HCT116 (cell line): Measurements from ENCODE around the gene KIF26A. TPM values are rescaled to one million over a fixed set of nuclear protein-coding genes. Genes with fewer than 3 reads are reported as not detected.

Experiments used
- ATAC-seq: fragments of 200-7000 bp; cut with Tn5 transposase; 2 replicates; pipeline ENCODE4 v1.9.1; 2020; ENCODE audit warnings: mild to moderate bottlenecking, moderate library complexity
- BruUV-seq: library from RNA; stranded (reverse); fragments of 400-500 nt; replicated peaks from 2 replicates; lab custom pipeline; 2021; lab: Mats Ljungman, UMichigan
- CTCF ChIA-PET: fragments of 300-600 bp; sonication (Branson Sonifier 250); formaldehyde crosslinking; loops from one replicate; lab custom pipeline; 2021; ENCODE audit warnings: antibody characterized with exemption; lab: Charles Lee
- POLR2A ChIA-PET: fragments of 300-600, 350-600 bp; sonication (Branson Sonifier 250); formaldehyde crosslinking; loops from one replicate; lab custom pipeline; 2021; ENCODE audit warnings: antibody characterized with exemption; lab: Charles Lee
- RAD21 ChIA-PET, 2 experiments: fragments of 300-600 bp; sonication (Branson Sonifier 250); formaldehyde crosslinking; loops; one replicate each; lab custom pipeline; 2023; ENCODE audit warnings: low total read pairs in 2 of 2; ENCODE audit not compliant: uncharacterized antibody in 2 of 2, unreplicated experiment in 2 of 2, low non-redundant PET in 1 of 2; lab: Charles Lee
- DNase-seq: peaks from one replicate; pipeline ENCODE4 v3.0.0-alpha.2; 2010; ENCODE audit warnings: low read depth, low spot score
- H2AFZ ChIP-seq: fragments of 200-600 bp; shearing (Covaris generic), sonication (generic); 2 replicates; pipeline ENCODE4 v1.6.1; 2017; ENCODE audit warnings: low read depth, mixed run types, mixed read lengths, antibody characterized with exemption, low read length; ENCODE audit not compliant: poor library complexity, severe bottlenecking
- H3K27ac ChIP-seq: 2 replicates; pipeline ENCODE4 v1.5.1; 2012; ENCODE audit warnings: low read depth, low read length
- H3K27me3 ChIP-seq: fragments of 200-600 bp; sonication (generic); 2 replicates; pipeline ENCODE4 v1.6.1; 2016; ENCODE audit warnings: mixed run types, low read length, mixed read lengths; ENCODE audit not compliant: insufficient read depth
- H3K36me3 ChIP-seq, 2 experiments: fragments of 200-500 bp in 1 of 2; fragments of 200-600 bp in 1 of 2; sonication (Bioruptor generic) in 1 of 2; sonication (generic) in 1 of 2; 2 replicates each; pipeline versions ENCODE4 v1.5.1 to v1.6.1; 2014 to 2016; ENCODE audit warnings: low read length in 2 of 2, inconsistent platforms in 1 of 2, mixed read lengths in 1 of 2, mixed run types in 1 of 2; ENCODE audit not compliant: insufficient read depth in 2 of 2, control insufficient read depth in 1 of 2
- H3K4me1 ChIP-seq, 2 experiments: fragments of 200-600 bp in 1 of 2; sonication (generic) in 1 of 2; 2 replicates each; pipeline versions ENCODE4 v1.5.1 to v1.6.1; 2012 to 2017; ENCODE audit warnings: low read length in 2 of 2, inconsistent platforms in 1 of 2, mild to moderate bottlenecking in 1 of 2, mixed read lengths in 1 of 2, mixed run types in 1 of 2, moderate library complexity in 1 of 2; ENCODE audit not compliant: insufficient read depth in 2 of 2, control insufficient read depth in 1 of 2
- H3K4me2 ChIP-seq: fragments of 200-600 bp; sonication (generic); 2 replicates; pipeline ENCODE4 v1.6.1; 2017; ENCODE audit warnings: mixed run types, low read length, mixed read lengths
- H3K4me3 ChIP-seq, 2 experiments: fragments of 200-600 bp in 1 of 2; sonication (generic) in 1 of 2; replicated peaks in 1 of 2; 2 replicates each; pipeline ENCODE4 v1.5.1; 2011 to 2016; ENCODE audit warnings: low read length in 2 of 2, control low read depth in 1 of 2, low read depth in 1 of 2, mild to moderate bottlenecking in 1 of 2, mixed read lengths in 1 of 2, mixed run types in 1 of 2
- H3K79me2 ChIP-seq: fragments of 200-600 bp; sonication (generic); 2 replicates; pipeline ENCODE4 v1.6.1; 2017; ENCODE audit warnings: mild to moderate bottlenecking, mixed run types, low read length, moderate library complexity, mixed read lengths; ENCODE audit not compliant: insufficient read depth
- H3K9ac ChIP-seq: fragments of 200-600 bp; sonication (generic); 2 replicates; pipeline ENCODE4 v1.6.1; 2016; ENCODE audit warnings: low read length, mixed read lengths
- H3K9me2 ChIP-seq: fragments of 200-600 bp; sonication (generic), shearing (Covaris generic); 2 replicates; pipeline ENCODE4 v1.6.1; 2017; ENCODE audit warnings: mixed run types, mild to moderate bottlenecking, moderate library complexity; ENCODE audit not compliant: insufficient read depth
- H3K9me3 ChIP-seq, 2 experiments: fragments of 200-500 bp in 1 of 2; fragments of 200-600 bp in 1 of 2; sonication (Bioruptor generic) in 1 of 2; sonication (generic) in 1 of 2; 2 replicates each; pipeline ENCODE4 v1.6.1; 2014 to 2017; ENCODE audit warnings: low read length in 2 of 2, mixed read lengths in 2 of 2, inconsistent platforms in 1 of 2, low read depth in 1 of 2, mild to moderate bottlenecking in 1 of 2, mixed run types in 1 of 2, moderate library complexity in 1 of 2; ENCODE audit not compliant: control insufficient read depth in 1 of 2, insufficient read depth in 1 of 2
- H4K20me1 ChIP-seq: fragments of 200-600 bp; sonication (generic), shearing (Covaris generic); 2 replicates; pipeline ENCODE4 v1.6.1; 2017; ENCODE audit warnings: mixed run types, mild to moderate bottlenecking, moderate library complexity; ENCODE audit not compliant: insufficient read depth
- CEBPB ChIP-seq: IDR thresholded peaks from 2 replicates; pipeline ENCODE4 v1.6.1; 2012; ENCODE audit warnings: low read depth
- CTCF ChIP-seq, 3 experiments: fragments of 200-600 bp in 1 of 3; sonication (generic) in 1 of 3; IDR thresholded peaks in 2 of 3; conservative IDR thresholded peaks in 1 of 3; 2 replicates each; pipeline ENCODE4 v1.5.1; 2012 to 2017; ENCODE audit warnings: low read depth in 2 of 3, low read length in 2 of 3, antibody characterized with exemption in 1 of 3, borderline replicate concordance in 1 of 3, control low read depth in 1 of 3, mild to moderate bottlenecking in 1 of 3, mixed read lengths in 1 of 3, mixed run types in 1 of 3, moderate library complexity in 1 of 3; ENCODE audit not compliant: insufficient read depth in 1 of 3
- EGR1 ChIP-seq: IDR thresholded peaks from 2 replicates; pipeline ENCODE4 v1.6.1; 2012; ENCODE audit warnings: low read depth
- ELF1 ChIP-seq: IDR thresholded peaks from 2 replicates; pipeline ENCODE4 v1.6.1; 2012; ENCODE audit warnings: low read depth, borderline replicate concordance
- EZH2phosphoT487 ChIP-seq: fragments of 200-600 bp; IDR thresholded peaks from 2 replicates; pipeline ENCODE4 v1.6.1; 2018; ENCODE audit warnings: antibody characterized with exemption, borderline replicate concordance
- FOSL1 ChIP-seq: IDR thresholded peaks from 2 replicates; pipeline ENCODE4 v1.6.1; 2012; ENCODE audit warnings: low read depth
- MAX ChIP-seq: IDR thresholded peaks from 2 replicates; pipeline ENCODE4 v1.6.1; 2012
- POLR2A ChIP-seq: IDR thresholded peaks from 2 replicates; pipeline ENCODE4 v1.7.0; 2011; ENCODE audit warnings: borderline replicate concordance; ENCODE audit not compliant: insufficient read depth, insufficient read length; ENCODE audit errors: extremely low read depth
- RAD21 ChIP-seq: IDR thresholded peaks from 2 replicates; pipeline ENCODE4 v1.6.1; 2012; ENCODE audit warnings: low read depth, mild to moderate bottlenecking
- SP1 ChIP-seq: IDR thresholded peaks from 2 replicates; pipeline ENCODE4 v1.6.1; 2012; ENCODE audit warnings: low read depth
- YY1 ChIP-seq: IDR thresholded peaks from 2 replicates; pipeline ENCODE4 v1.6.1; 2011; ENCODE audit warnings: low read length, low read depth, moderate library complexity, mild to moderate bottlenecking; ENCODE audit not compliant: insufficient replicate concordance; ENCODE audit errors: extremely low read depth
- intact Hi-C: fragments of 100-400 bp; cut with micrococcal nuclease; formaldehyde crosslinking; loops from 2 replicates; pipeline ENCODE4 v1.10.0; 2022
- total RNA-seq: library from RNA; stranded (reverse); gene quantifications from one replicate; pipeline ENCODE4 v1.2.1, GENCODE V29; 2021; ENCODE audit not compliant: unreplicated experiment

Gene KIF26A
- total RNA-seq, 1 experiment from 2014 or later = 10.2 TPM

GRCh38 chr14:104101086-104101621, 37.2 kb upstream of the KIF26A start:
- Histone ChIP-seq H2AFZ (no peak overlapping the region), H3K4me1 (peaks cover 7 to 12% of the 10 kb centered on the region in 2 experiments; a peak in 3 of 4 replicates), H3K9me2 (no peaks in the 10 kb centered on the region), H3K9ac (no peak overlapping the region), H3K79me2 (no peaks in the 10 kb centered on the region), H3K27me3 (no peaks in the 10 kb centered on the region), H3K36me3 (no peaks in the 10 kb centered on the region), H4K20me1 (no peaks in the 10 kb centered on the region), H3K9me3 (no peaks in the 10 kb centered on the region), H3K4me2 (no peak overlapping the region), H3K4me3 (no peak overlapping the region), H3K27ac (no peak overlapping the region; the same call in 1 of the 2 replicates)
- ChIA-PET CTCF (no interaction called here), POLR2A (no interaction called here), RAD21 (no interaction called here)
- no peak for DNase-seq
- no peak for ATAC-seq
- BruUV-seq = no TSS peak
- TF ChIP-seq ELF1 (no peak), SP1 (no peak), EZH2phosphoT487 (no peak), MAX (no peak), CEBPB (no peak), FOSL1 (no peak), EGR1 (no peak), CTCF (IDR thresholded peaks at IDR 0.05 in 2 of 3, conservative IDR thresholded peaks at IDR 0.05 in 1 of 3; ENCODE audit: borderline replicate concordance in 1 of 3, insufficient read depth in 1 of 3, low read depth in 2 of 3, low read length in 2 of 3) (no peak), YY1 (no peak), POLR2A (no peak), RAD21 (no peak)
- intact Hi-C loops = no loop called here
